ENCODE data around the gene RASSF8.

RASSF8 gene

DNA sequence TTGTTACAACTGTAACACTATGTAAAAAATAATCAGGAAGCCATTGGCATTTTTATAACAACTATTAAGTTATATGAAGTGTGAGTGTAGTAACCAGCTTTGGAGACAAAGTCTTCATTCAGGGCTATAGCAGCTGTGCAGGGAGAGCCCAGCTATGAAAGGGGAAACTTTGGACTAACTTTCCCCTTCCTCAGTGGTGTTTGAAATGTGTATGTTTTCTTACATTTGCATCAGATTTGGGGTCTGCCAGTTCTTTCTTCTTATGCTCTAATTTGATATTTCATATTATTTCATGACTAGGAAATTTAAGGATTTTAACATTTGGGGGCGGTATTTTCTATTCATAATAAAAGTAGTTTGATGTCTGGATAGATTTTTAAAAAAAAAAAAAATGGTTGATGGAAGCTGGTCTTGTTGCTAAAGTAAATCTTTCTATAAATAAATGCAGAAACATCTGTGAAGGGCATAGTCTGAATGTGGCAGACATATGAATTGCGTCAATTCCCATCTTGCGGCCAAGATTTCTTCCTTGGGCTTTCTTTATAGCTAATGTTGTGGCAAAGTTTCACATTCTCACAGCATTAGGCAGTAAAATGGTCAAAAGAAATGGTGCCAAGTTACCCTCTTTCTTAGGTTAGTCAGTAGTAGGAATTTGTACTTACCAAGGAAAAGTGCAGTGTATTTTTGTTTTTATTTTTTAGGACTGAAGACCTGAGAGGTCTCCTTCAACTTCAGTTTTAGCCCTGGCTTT, 35.6 kb downstream of the RASSF8 start:
- DNase-seq (ENCODE audit: low read depth in 2 of 2) = no peak

- DNase-seq (ENCODE audit: low read depth in 2 of 2) = no peak
Observed at GRCh38 chr12:25994901-25995625, 36.6 kb downstream of the RASSF8 start.

DNA sequence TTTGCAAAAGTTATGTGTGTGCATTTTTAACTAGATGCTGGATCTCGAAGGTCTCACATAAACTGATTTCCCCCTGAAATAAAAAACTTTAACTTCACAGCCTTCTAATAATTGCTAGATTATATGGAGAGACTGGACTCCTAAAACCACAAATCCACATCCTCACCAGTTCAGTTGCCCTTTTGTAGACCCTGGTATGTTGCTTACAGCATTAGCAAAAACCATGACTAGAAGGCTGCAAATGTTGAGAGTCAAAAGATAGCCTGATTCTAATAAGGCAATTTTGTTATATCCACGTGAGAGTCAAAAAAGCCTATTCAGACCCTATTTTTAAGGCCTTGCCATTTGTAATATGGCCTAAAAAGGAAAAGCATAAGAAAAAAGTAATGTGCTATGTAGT, 37.4 kb downstream of the RASSF8 start:
- DNase-seq (ENCODE audit: low read depth in 2 of 2) = no peak

DNA sequence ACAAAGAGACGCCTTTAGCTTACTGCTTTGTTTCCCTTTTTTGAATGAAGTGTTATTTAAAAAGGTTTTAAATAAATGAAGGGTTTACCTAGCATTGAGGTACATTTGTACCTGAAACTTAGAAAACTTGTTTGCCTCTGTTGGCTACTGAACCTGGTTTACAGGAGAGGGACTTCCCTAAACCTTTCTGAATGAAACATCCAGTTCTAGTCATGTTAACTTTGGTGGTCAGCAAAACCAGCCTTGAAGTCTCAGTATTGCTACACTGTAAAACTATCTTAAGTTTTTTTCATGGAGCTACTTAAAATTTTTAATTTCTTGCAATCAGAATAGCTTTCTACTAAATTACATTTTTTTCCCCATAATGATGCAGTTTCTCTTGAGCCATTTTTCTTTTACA, 38.2 kb downstream of the RASSF8 start:
- no peak for DNase-seq (ENCODE audit: low read depth in 2 of 2)

- DNase-seq (ENCODE audit: low read depth in 2 of 2) = no peak
Observed at GRCh38 chr12:25997201-25997963, 38.9 kb downstream of the RASSF8 start.

GRCh38 chr12:26000898-26001297, 42.4 kb downstream of the RASSF8 start:
- DNase-seq (ENCODE audit: low read depth in 2 of 2) = no peak

DNA sequence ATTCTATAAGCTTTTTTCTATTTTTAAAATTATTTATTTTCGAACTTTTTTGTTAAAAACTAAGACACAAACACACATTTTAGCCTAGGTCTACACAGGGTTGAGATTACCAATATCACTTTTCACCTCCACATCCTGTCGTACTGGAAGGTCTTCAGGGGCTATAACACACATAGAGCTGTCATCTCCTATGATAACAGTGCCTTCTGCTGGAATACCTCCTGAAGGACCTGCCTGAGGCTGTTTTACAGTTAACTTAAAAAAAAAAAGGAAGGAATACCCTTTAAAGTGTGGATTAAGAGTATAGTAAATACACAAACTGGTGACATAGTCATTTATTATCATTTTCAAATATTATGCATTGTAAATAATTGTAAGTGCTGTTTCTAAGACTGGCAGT, 43.0 kb downstream of the RASSF8 start:
- no peak for DNase-seq (ENCODE audit: low read depth in 2 of 2)

DNA sequence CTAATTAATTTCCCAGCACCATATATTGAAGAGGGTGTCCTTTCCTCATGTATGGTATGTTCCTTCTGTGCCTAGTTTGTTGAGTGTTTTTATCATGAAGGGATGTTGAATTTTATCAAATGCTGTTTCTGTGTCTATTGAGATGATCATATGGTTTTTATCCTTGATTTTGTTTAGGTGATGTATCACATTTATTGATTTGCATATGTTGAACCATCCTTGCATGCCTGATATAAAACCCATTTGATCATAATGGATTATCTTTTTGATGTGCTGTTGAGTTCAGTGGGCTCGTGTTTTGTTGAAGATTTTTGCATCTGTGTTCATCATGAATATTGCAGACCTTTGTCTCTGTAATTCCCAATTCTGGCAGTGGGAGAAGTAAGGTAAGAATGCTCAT, 44.6 kb downstream of the RASSF8 start:
- DNase-seq (ENCODE audit: low read depth in 2 of 2) = no peak

- no peak for DNase-seq (ENCODE audit: low read depth in 2 of 2)
Observed at GRCh38 chr12:26007566-26007965, 49.1 kb downstream of the RASSF8 start.

- DNase-seq (ENCODE audit: low read depth in 2 of 2) = no peak
Observed at GRCh38 chr12:26009593-26009992, 51.1 kb downstream of the RASSF8 start.

DNA sequence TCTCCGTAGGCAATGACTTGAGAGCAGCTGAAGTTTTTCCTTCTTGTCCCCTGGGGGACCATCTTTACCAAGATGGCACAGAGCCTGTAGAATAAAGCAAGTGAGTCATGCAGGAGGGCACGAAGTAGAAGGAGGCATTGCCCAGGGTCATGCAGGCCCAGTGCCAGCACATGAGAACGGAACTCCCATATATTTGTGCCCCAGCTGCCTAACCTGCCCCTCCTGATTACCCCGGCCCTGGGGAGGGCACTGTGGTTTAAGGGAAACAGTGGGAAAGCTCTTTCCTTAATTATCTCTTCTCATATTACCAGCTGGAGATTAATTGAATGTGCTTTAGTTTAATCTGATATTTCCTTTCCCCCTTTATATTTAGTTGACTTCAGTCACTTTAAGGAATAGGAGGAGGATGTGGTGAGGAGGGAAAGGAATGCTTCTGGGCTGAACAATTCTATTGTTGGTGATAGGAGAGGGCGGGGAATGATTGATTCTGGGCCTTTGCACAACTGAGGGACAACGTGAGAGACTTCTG, 51.9 kb downstream of the RASSF8 start:
- no peak for DNase-seq (ENCODE audit: low read depth in 2 of 2)

GRCh38 chr12:26011099-26011498, 52.6 kb downstream of the RASSF8 start:
- no peak for DNase-seq (ENCODE audit: low read depth in 2 of 2)

GRCh38 chr12:26014085-26014484, 55.6 kb downstream of the RASSF8 start:
- no peak for DNase-seq (ENCODE audit: low read depth in 2 of 2)

- no peak for DNase-seq (ENCODE audit: low read depth in 2 of 2)
Observed at GRCh38 chr12:26016516-26016915, 58.0 kb downstream of the RASSF8 start.

DNA sequence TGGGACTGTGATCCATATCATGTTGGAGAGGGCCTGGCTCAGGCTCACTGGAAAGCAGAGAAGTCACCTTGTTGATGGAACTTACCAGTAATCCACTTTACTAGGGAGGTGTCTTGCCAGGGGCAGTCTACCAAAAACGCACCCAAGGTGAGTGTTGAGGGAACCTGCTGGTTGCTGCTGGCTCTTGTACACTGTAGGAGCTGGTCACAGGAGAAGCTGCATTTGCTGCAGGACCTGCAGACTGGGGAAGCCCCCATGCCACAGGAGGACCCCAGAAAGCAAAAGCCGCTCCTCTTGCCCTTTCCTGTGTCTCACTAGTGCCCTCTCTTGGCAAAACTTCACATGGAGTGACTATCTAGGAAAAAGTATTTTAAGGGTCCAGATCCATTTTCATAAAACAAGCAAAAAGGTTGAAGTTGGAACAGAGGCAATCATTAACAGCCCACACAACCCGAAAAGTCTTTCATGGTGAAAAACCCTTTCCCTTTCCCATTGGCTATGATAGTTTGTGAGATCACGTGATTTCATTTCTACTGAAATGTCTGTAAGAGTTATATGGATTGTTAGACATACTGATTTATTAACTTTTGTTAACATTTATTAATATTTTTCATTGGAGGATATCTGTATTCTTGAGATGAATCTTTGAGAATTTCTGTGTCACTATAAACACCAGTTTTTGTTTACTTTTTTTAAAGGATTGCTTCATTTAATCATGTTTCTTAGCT, 59.2 kb downstream of the RASSF8 start:
- DNase-seq (ENCODE audit: low read depth in 2 of 2) = no peak

GRCh38 chr12:26018926-26019325, 60.4 kb downstream of the RASSF8 start:
- DNase-seq (ENCODE audit: low read depth in 2 of 2) = no peak

DNA sequence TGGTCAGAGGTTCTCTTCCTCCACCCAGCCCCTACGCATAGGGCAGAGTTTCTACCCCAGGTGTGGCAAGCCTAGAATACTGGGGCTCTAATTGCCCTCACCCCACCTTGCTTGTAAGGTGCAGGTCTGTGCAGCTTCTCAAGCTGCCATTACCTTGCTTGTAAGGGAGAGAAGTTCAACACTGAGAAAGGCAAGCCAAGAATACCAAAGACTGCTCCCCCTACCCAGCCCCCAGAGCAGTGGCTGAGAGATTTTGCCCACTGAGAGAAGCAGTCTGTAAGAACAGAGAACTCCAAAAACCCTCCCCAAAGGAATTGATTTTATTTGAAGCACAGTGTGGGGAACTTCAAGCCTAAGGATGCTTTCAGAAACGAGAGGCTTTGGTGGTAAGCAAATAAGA, 63.1 kb downstream of the RASSF8 start:
- DNase-seq (ENCODE audit: low read depth in 2 of 2) = no peak

DNA sequence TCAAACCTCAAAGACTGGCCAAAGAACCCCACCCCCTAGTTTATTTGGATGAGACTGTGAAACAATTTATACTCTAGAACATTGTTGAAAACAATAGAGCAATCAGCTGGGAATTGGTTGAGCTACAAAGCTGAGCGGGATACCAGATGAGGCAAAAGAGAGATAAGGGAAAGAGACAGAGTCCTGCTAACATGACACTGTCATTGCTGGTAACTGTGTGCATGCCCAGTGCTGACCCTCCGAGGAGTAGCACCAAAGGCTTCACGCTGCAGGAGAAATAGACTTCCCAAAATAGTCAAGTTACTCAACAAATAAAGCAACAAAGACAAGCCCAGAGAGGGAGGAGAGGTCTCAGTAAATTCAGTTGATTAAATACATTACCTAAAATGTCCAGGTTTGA, 63.6 kb downstream of the RASSF8 start:
- no peak for DNase-seq (ENCODE audit: low read depth in 2 of 2)

DNA sequence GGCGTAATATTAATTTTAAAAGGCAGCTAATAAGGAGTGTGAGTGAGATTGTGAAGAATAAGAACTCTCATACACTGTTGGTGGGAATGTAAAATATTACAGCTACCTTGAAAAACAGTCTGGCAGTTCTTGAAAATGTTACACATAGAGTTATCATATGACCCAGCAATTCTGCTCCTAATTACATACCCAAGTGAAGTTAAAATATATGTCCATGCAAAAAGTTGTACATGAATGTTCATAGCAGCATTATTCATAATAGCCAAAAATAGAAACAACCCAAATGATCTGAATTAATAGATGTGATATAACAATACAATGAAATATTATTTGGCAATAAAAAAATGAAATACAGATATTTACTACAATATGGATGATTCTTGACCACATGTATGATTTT, 68.2 kb downstream of the RASSF8 start:
- DNase-seq (ENCODE audit: low read depth in 2 of 2) = no peak

- no peak for DNase-seq (ENCODE audit: low read depth in 2 of 2)
Observed at GRCh38 chr12:26027401-26027800, 68.9 kb downstream of the RASSF8 start.

DNA sequence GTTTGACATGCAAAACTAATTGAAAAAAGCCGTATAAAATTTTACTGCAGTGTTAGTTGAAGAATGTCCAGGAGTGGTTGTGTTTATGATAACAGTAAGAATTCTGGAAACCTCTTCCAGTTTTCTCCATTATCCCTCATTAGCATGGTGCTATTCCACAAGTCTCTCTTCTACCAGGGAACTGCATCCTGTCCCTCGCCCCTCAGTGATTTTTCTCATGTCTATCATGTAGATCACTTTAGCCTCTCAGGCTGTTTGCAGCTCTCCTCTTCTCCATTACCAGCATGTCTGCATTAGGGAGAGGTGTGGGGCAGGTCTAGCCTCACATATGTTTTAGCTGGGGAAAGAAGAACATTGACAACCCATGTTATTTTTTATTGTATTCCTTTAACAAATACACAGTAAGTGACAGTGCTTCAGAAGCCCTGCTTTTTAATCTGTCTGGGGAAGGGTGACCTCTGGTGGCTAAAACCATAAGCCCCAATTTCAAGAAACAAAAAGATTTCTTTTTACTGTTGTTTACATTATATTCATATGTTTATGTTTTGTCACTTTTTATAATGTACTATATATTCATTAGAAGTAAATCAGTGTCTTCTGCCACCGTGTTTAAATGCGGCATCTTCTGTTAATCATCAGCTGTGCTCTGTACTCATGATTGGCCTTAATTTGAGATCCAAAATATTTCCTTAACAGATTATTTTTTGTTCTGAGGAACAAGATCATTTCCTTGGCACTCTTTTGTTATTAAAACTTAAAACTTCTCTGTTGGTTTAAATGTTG, 70.7 kb downstream of the RASSF8 start:
- no peak for DNase-seq (ENCODE audit: low read depth in 2 of 2)
